Neural cell (in vitro differentiated cells): ENCODE results near the gene ABHD16B. TPM values are rescaled to one million over a fixed set of nuclear protein-coding genes. Genes with fewer than 3 reads are reported as not detected.
"Not testable (repeated sequence)": the region's sequence is repeated elsewhere in the genome, so short reads cannot be mapped to it uniquely, and the experiment has no call there.

Source experiments
- H2AFZ ChIP-seq: fragments of 200-600, 300-800 bp; sonication (generic), shearing (Covaris generic); 2 replicates; pipeline ENCODE4 v1.6.0; 2014; ENCODE audit warnings: low read depth, mild to moderate bottlenecking, antibody characterized with exemption, low read length, moderate library complexity
- H3F3A ChIP-seq: fragments of 200-600 bp; shearing (Covaris generic); 2 replicates; pipeline ENCODE4 v1.6.1; 2016; ENCODE audit warnings: mild to moderate bottlenecking, moderate library complexity, mixed read lengths, antibody characterized with exemption, low read length; ENCODE audit not compliant: insufficient read depth, poor library complexity, severe bottlenecking
- H3K27ac ChIP-seq: fragments of 200-600, 300-800 bp; sonication (generic), shearing (Covaris generic); 2 replicates; pipeline ENCODE4 v1.5.1; 2014; ENCODE audit warnings: mild to moderate bottlenecking, low read length, moderate library complexity
- H3K27me3 ChIP-seq: fragments of 300-800, 200-600 bp; sonication (generic), shearing (Covaris generic); 2 replicates; pipeline ENCODE4 v1.6.0; 2014; ENCODE audit warnings: mild to moderate bottlenecking, low read depth, low read length, moderate library complexity; ENCODE audit not compliant: insufficient read depth
- H3K36me3 ChIP-seq: fragments of 300-800, 200-600 bp; sonication (generic), shearing (Covaris generic); 2 replicates; pipeline ENCODE4 v1.5.1; 2014; ENCODE audit warnings: mild to moderate bottlenecking, antibody characterized with exemption, low read length, moderate library complexity; ENCODE audit not compliant: insufficient read depth
- H3K4me2 ChIP-seq: fragments of 300-800, 200-600 bp; sonication (generic), shearing (Covaris generic); 2 replicates; pipeline ENCODE4 v1.6.0; 2014; ENCODE audit warnings: mild to moderate bottlenecking, low read length
- H3K4me3 ChIP-seq: fragments of 300-800, 200-600 bp; sonication (generic), shearing (Covaris generic); 2 replicates; pipeline ENCODE4 v1.5.1; 2014; ENCODE audit warnings: mild to moderate bottlenecking, low read length, moderate library complexity
- H3K79me2 ChIP-seq: fragments of 200-600 bp; shearing (Covaris generic); replicated peaks from 2 replicates; pipeline ENCODE4 v1.6.0; 2014; ENCODE audit warnings: mild to moderate bottlenecking, low read length, moderate library complexity; ENCODE audit not compliant: insufficient read depth
- H3K9ac ChIP-seq: fragments of 300-800, 200-600 bp; sonication (generic), shearing (Covaris generic); 2 replicates; pipeline ENCODE4 v1.6.1; 2016; ENCODE audit warnings: mild to moderate bottlenecking, low read length, mixed read lengths
- H3K9me2 ChIP-seq: fragments of 200-600 bp; shearing (Covaris generic); 2 replicates; pipeline ENCODE4 v1.6.1; 2016; ENCODE audit warnings: mild to moderate bottlenecking, low read length, mixed read lengths; ENCODE audit not compliant: insufficient read depth
- H3K9me3 ChIP-seq: fragments of 200-600, 300-800 bp; sonication (generic), shearing (Covaris generic); 2 replicates; pipeline ENCODE4 v1.6.1; 2016; ENCODE audit warnings: mild to moderate bottlenecking, mixed run types, low read length, moderate library complexity, mixed read lengths
- H4K20me1 ChIP-seq: fragments of 200-600 bp; shearing (Covaris generic); 2 replicates; pipeline ENCODE4 v1.6.1; 2016; ENCODE audit warnings: mild to moderate bottlenecking, mixed run types; ENCODE audit not compliant: insufficient read depth
- EP300 ChIP-seq: fragments of 450-650 bp; conservative IDR thresholded peaks from 2 replicates; pipeline ENCODE4 v1.6.1; 2014; ENCODE audit warnings: antibody characterized with exemption, mild to moderate bottlenecking, moderate library complexity; ENCODE audit not compliant: poor library complexity, severe bottlenecking
- EZH2 ChIP-seq: fragments of 200-600, 300-800 bp; shearing (Covaris generic), sonication (generic); IDR thresholded peaks from 2 replicates; pipeline ENCODE4 v1.6.1; 2014; ENCODE audit warnings: antibody characterized with exemption, low read length, borderline replicate concordance, mild to moderate bottlenecking; ENCODE audit not compliant: insufficient read depth, poor library complexity, severe bottlenecking
- MXI1 ChIP-seq: fragments of 450-650 bp; conservative IDR thresholded peaks from 2 replicates; pipeline ENCODE4 v1.6.1; 2014; ENCODE audit warnings: antibody characterized with exemption, mild to moderate bottlenecking; ENCODE audit not compliant: poor library complexity, severe bottlenecking
- POLR2AphosphoS5 ChIP-seq: IDR thresholded peaks from 2 replicates; pipeline ENCODE4 v1.6.1; 2012
- RAD21 ChIP-seq: fragments of 450-650 bp; conservative IDR thresholded peaks from 2 replicates; pipeline ENCODE4 v1.6.1; 2014; ENCODE audit warnings: antibody characterized with exemption, mild to moderate bottlenecking, moderate library complexity
- REST ChIP-seq: IDR thresholded peaks from 2 replicates; pipeline ENCODE4 v1.6.1; 2012; ENCODE audit warnings: borderline replicate concordance
- SMC3 ChIP-seq: fragments of 450-650 bp; conservative IDR thresholded peaks from 2 replicates; pipeline ENCODE4 v1.6.1; 2014; ENCODE audit warnings: antibody characterized with exemption, mild to moderate bottlenecking, moderate library complexity; ENCODE audit not compliant: poor library complexity
- TAF1 ChIP-seq: IDR thresholded peaks from 2 replicates; pipeline ENCODE4 v1.6.1; 2012; ENCODE audit warnings: low read depth
- polyA plus RNA-seq: library from polyadenylated mRNA; depleted of rRNA; stranded (reverse); fragments of >200 nt; gene quantifications from 2 replicates; pipeline ENCODE4 v1.2.3, GENCODE V29; 2014
- TF ChIP-seq, protein P1 (sequence below): fragments of 450-650 bp; IDR thresholded peaks from 2 replicates; pipeline ENCODE4 v1.5.1; 2014; ENCODE audit warnings: antibody characterized with exemption, mild to moderate bottlenecking, moderate library complexity; ENCODE audit not compliant: poor library complexity, severe bottlenecking

Gene ABHD16B
- polyA plus RNA-seq, 1 donor from 2014 or later = not detected

- Histone ChIP-seq H2AFZ (peak within 1 kb of the TSS; percentile 66), H3K36me3 (no peaks in the 10 kb centered on the region), H3K27ac (peak within 1 kb of the TSS; percentile 85)
Measured at GRCh38 chr20:63864978-63865640, 3.8 kb downstream of the ABHD16B start, which contains the start of gene TPD52L2. Gene TPD52L2, plus strand, starts transcription at chr20:63865270. Its CDS starts 96 bp downstream, at chr20:63865366.

DNA sequence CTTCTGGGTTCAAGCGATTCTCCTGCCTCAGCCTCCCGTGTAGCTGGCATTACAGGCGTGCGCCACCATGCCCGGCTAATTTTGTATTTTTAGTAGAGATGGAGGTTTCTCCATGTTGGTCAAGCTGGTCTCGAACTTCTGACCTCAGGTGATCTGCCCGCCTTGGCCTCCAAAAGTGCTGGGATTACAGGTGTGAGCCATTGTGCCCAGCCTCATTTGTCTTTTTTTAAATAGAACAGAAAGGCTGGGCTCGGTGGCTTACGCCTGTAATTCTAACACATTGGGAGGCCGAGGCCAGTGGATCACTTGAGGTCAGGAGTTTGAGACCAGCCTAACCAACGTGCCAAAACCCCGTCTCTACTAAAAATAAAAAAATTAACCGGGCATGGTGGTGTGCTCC lies 5.7 kb downstream of the ABHD16B start:
- H3K27me3 ChIP-seq, H3K36me3 ChIP-seq, H3F3A ChIP-seq, H3K9me3 ChIP-seq, H2AFZ ChIP-seq, H3K4me2 ChIP-seq, H3K9me2 ChIP-seq, H3K9ac ChIP-seq, H3K4me3 ChIP-seq, H3K27ac ChIP-seq, H4K20me1 ChIP-seq: not testable (repeated sequence)
- H3K79me2 ChIP-seq = peaks cover 14% of the 10 kb centered on the region

More at GRCh38 chr20:63864978-63865640, 3.8 kb downstream of the ABHD16B start, which contains the start of gene TPD52L2:
- no peaks in the 10 kb centered on the region for H3K9me3 ChIP-seq
- H4K20me1 ChIP-seq = no peaks in the 10 kb centered on the region
- peak within 1 kb of the TSS; percentile 90 for H3K9ac ChIP-seq
- H3K4me3 ChIP-seq = peak within 1 kb of the TSS; percentile 99
- no peaks in the 10 kb centered on the region for H3K9me2 ChIP-seq
- H3K79me2 ChIP-seq = peaks cover 14% of the 10 kb centered on the region
- H3K4me2 ChIP-seq = peak within 1 kb of the TSS; percentile 86
- H3K27me3 ChIP-seq = no peaks in the 10 kb centered on the region
- TF ChIP-seq POLR2AphosphoS5 (peak; percentile 76), EZH2 (no peak), REST (peak; percentile 72), RAD21 (no peak), TAF1 (peak; percentile 47), SMC3 (peak; percentile 43), EP300 (peak; percentile 24), MXI1 (peak; percentile 93)
- TF ChIP-seq, protein P1, sequence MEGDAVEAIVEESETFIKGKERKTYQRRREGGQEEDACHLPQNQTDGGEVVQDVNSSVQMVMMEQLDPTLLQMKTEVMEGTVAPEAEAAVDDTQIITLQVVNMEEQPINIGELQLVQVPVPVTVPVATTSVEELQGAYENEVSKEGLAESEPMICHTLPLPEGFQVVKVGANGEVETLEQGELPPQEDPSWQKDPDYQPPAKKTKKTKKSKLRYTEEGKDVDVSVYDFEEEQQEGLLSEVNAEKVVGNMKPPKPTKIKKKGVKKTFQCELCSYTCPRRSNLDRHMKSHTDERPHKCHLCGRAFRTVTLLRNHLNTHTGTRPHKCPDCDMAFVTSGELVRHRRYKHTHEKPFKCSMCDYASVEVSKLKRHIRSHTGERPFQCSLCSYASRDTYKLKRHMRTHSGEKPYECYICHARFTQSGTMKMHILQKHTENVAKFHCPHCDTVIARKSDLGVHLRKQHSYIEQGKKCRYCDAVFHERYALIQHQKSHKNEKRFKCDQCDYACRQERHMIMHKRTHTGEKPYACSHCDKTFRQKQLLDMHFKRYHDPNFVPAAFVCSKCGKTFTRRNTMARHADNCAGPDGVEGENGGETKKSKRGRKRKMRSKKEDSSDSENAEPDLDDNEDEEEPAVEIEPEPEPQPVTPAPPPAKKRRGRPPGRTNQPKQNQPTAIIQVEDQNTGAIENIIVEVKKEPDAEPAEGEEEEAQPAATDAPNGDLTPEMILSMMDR = no peak
- no peaks in the 10 kb centered on the region for H3F3A ChIP-seq
